ENCODE data around the gene PEX3. TPM values are rescaled to one million over a fixed set of nuclear protein-coding genes. Genes with fewer than 3 reads are reported as not detected.

The PEX3 gene
- polyA plus RNA-seq, 3 donors = 3.2 to 6.9 (median 5.2) TPM

DNA sequence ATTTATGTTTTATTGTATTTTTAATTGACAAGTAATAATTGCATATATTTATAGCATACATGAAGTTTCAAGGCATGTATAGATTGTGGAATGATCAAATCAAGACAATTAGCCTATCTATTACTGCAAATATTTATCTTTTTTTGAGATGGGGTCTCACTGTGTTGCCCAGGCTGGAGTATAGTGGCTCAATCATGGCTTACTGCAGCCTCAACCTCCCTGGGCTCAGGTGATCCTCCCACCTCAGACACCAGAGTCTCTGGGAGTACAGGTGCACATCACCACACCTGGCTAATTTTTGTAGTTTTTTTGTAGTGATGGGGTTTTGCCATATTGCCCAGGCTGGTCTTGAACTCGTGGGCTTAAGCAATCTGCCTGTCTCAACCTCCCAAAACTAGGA is 77.1 kb downstream of the PEX3 start:
- WGBS (ENCODE audit: insufficient coverage) = no CpG with 5 or more reads among the region's 1 CpG

DNA sequence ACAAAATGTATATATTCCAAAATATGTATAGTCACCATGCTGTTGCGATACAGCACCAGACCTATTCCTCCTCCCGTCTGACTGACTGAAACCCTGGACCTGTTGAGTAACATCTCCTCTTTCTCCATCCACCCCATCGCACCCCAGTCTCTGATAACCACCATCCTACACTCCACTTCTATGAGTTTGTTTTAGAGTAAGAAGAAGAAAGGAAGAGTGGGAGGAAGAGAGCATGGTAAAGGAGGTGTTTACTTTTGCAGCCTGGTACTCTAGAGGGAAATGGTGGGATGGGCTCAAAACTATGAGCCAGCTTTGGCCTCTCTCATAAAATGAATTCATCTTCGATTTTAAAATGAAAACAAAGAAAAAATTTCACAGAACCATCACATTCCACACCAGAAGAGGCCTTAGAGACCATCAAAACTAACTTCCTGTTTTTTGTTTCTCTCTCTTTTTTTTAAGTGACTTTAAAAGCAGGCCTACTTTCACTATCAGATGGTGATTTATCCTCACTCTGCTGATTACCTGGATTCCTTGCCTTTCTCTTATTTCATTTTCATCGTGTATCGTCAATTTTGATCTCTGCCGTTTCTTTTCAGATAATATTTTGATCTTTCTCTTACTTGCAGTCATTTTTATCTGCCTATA is 77.7 kb downstream of the PEX3 start:
- H3K36me3 Mint-ChIP-seq = peaks cover 1 to 6% of the 10 kb centered on the region in 2 donors
- H3K36me3 ChIP-seq (replicated peaks in 1 of 2; ENCODE audit: control insufficient read depth in 1 of 2, insufficient read depth in 2 of 2, low read length in 2 of 2) = no peaks in the 10 kb centered on the region
- no peaks in the 10 kb centered on the region for H3K27me3 Mint-ChIP-seq (ENCODE audit: low read depth in 3 of 3)
- H3K27ac ChIP-seq (ENCODE audit: low read depth in 1 of 2, low read length in 2 of 2) = peak overlapping the region; percentile 1 to 46
- intact Hi-C loops (cut with micrococcal nuclease) = no loop called here
- TF ChIP-seq, protein P1, sequence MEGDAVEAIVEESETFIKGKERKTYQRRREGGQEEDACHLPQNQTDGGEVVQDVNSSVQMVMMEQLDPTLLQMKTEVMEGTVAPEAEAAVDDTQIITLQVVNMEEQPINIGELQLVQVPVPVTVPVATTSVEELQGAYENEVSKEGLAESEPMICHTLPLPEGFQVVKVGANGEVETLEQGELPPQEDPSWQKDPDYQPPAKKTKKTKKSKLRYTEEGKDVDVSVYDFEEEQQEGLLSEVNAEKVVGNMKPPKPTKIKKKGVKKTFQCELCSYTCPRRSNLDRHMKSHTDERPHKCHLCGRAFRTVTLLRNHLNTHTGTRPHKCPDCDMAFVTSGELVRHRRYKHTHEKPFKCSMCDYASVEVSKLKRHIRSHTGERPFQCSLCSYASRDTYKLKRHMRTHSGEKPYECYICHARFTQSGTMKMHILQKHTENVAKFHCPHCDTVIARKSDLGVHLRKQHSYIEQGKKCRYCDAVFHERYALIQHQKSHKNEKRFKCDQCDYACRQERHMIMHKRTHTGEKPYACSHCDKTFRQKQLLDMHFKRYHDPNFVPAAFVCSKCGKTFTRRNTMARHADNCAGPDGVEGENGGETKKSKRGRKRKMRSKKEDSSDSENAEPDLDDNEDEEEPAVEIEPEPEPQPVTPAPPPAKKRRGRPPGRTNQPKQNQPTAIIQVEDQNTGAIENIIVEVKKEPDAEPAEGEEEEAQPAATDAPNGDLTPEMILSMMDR (IDR thresholded peaks at IDR 0.05) = no peak
- no peak overlapping the region for H3K9ac ChIP-seq (ENCODE audit: insufficient read depth, low read length, poor library complexity, severe bottlenecking)
- WGBS (ENCODE audit: insufficient coverage) = 0% methylated on average over 1 of the region's 7 CpGs
- H3K4me3 ChIP-seq (replicated peaks in 1 of 3; ENCODE audit: low read depth in 2 of 3, low read length in 3 of 3) = no peak overlapping the region
- peak overlapping the region; percentile 12 to 87 (median 81) for H3K27ac Mint-ChIP-seq
- H3K4me1 Mint-ChIP-seq = peaks cover 41% of the 10 kb centered on the region
- H3K9me3 ChIP-seq (replicated peaks in 1 of 2; ENCODE audit: control insufficient read depth in 1 of 2, insufficient read depth in 1 of 2, low read length in 2 of 2) = peaks cover 6 to 7% of the 10 kb centered on the region in 2 donors
- H3K4me2 ChIP-seq (replicated peaks; ENCODE audit: extremely low read depth, low read length, poor library complexity, severe bottlenecking) = peak overlapping the region; percentile 8
- peak in 1 of 3 donors; percentile 30 for DNase-seq
- H2AFZ ChIP-seq (ENCODE audit: insufficient read depth, low read depth, low read length, poor library complexity, severe bottlenecking) = peak overlapping the region; percentile 19
- H3K79me2 ChIP-seq (ENCODE audit: insufficient read depth, low read length) = no peaks in the 10 kb centered on the region
- H3K4me1 ChIP-seq (ENCODE audit: control insufficient read depth in 1 of 2, insufficient read depth in 2 of 2, low read length in 2 of 2) = peaks cover 31 to 38% of the 10 kb centered on the region in 2 donors
- peaks cover 4 to 10% (median 9%) of the 10 kb centered on the region in 7 donors for H3K9me3 Mint-ChIP-seq
- no peaks in the 10 kb centered on the region for H3K27me3 ChIP-seq (ENCODE audit: control insufficient read depth in 2 of 2, insufficient read depth in 2 of 2, low read length in 2 of 2)
- peak overlapping the region in 1 of 2 donors; percentile 25 for H3K4me3 Mint-ChIP-seq
- H4K20me1 ChIP-seq (ENCODE audit: insufficient read depth, low read length) = no peaks in the 10 kb centered on the region

More for the DNA sequence above, 77.1 kb downstream of the PEX3 start:
- intact Hi-C loops (cut with micrococcal nuclease) = no loop called here
- Mint-ChIP-seq H3K36me3 (peaks cover 1 to 6% of the 10 kb centered on the region in 2 donors), H3K4me1 (peaks cover 41% of the 10 kb centered on the region), H3K4me3 (no peak overlapping the region), H3K27me3 (ENCODE audit: low read depth in 3 of 3) (peaks cover 0 to 1% (median 0%) of the 10 kb centered on the region in 3 donors), H3K27ac (peak overlapping the region in 3 of 7 donors; percentile 69 to 81 (median 70)), H3K9me3 (peaks cover 4 to 10% (median 9%) of the 10 kb centered on the region in 7 donors)
- Histone ChIP-seq H3K79me2 (ENCODE audit: insufficient read depth, low read length) (no peaks in the 10 kb centered on the region), H4K20me1 (ENCODE audit: insufficient read depth, low read length) (no peaks in the 10 kb centered on the region), H3K27me3 (ENCODE audit: control insufficient read depth in 2 of 2, insufficient read depth in 2 of 2, low read length in 2 of 2) (no peaks in the 10 kb centered on the region), H3K4me2 (replicated peaks; ENCODE audit: extremely low read depth, low read length, poor library complexity, severe bottlenecking) (no peak overlapping the region), H3K9ac (ENCODE audit: insufficient read depth, low read length, poor library complexity, severe bottlenecking) (no peak overlapping the region), H3K9me3 (replicated peaks in 1 of 2; ENCODE audit: control insufficient read depth in 1 of 2, insufficient read depth in 1 of 2, low read length in 2 of 2) (peaks cover 6 to 7% of the 10 kb centered on the region in 2 donors), H3K27ac (ENCODE audit: low read depth in 1 of 2, low read length in 2 of 2) (peak overlapping the region; percentile 1 to 46), H3K4me3 (replicated peaks in 1 of 3; ENCODE audit: low read depth in 2 of 3, low read length in 3 of 3) (no peak overlapping the region), H2AFZ (ENCODE audit: insufficient read depth, low read depth, low read length, poor library complexity, severe bottlenecking) (no peak overlapping the region), H3K36me3 (replicated peaks in 1 of 2; ENCODE audit: control insufficient read depth in 1 of 2, insufficient read depth in 2 of 2, low read length in 2 of 2) (no peaks in the 10 kb centered on the region), H3K4me1 (ENCODE audit: control insufficient read depth in 1 of 2, insufficient read depth in 2 of 2, low read length in 2 of 2) (peaks cover 31 to 35% of the 10 kb centered on the region in 2 donors)
- TF ChIP-seq, protein P1 (IDR thresholded peaks at IDR 0.05) = no peak
- DNase-seq = no peak

Measured in CD14-positive monocyte (primary cell).